HG03175 (cell line): ENCODE data around the gene OTOGL.
"Not testable (repeated sequence)": the region's sequence is repeated elsewhere in the genome, so short reads cannot be mapped to it uniquely, and the experiment has no call there.

Experiments
- ATAC-seq: cut with Tn5 transposase; IDR thresholded peaks from one replicate; pipeline ENCODE4 v1.9.1; 2021; ENCODE audit warnings: mild to moderate bottlenecking, moderate library complexity; ENCODE audit not compliant: unreplicated experiment

OTOGL gene

GRCh38 chr12:80272387-80272915, 173.1 kb downstream of the OTOGL start:
- no peak for ATAC-seq

DNA sequence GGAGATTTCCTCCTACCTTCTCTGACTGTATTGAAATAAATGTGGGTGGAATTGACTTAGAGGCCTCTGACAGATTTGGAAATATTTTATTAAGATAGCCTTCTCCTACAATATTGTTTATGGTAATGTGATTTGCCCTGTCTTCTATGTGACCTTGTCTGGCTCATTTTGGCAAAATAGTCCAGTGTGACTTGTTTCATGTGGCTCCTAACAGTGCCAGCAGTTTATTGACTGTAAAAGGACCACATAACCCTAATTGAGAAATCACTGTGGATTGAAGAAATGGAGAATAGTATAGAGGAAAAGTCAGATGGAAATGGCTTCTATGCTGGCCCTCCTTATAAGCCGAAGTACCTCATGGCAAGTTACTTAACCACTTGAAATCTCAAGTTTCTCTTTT, 173.8 kb downstream of the OTOGL start:
- no peak for ATAC-seq

GRCh38 chr12:80277732-80278131, 178.4 kb downstream of the OTOGL start:
- no peak for ATAC-seq

- ATAC-seq: no peak
Measured at GRCh38 chr12:80282226-80282625, 182.9 kb downstream of the OTOGL start.

DNA sequence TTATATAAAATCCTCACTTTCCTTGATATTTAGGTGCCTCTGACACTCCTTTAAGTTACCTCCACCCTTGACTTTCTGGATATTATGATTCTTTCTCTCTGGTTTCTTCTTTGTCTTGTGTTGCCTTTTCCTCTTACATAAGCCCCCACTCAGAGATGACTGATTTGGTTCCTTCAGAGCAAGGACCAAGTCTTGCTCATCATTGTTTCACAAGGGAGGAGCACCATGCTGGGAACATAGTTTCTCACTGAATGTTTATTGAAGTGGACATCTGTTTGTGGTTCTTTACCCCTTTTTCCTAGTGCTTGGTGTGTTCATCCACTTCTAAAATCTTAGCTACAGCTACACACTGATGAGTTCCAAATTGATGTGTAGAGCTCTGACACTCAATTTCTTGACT, 183.4 kb downstream of the OTOGL start:
- no peak for ATAC-seq

DNA sequence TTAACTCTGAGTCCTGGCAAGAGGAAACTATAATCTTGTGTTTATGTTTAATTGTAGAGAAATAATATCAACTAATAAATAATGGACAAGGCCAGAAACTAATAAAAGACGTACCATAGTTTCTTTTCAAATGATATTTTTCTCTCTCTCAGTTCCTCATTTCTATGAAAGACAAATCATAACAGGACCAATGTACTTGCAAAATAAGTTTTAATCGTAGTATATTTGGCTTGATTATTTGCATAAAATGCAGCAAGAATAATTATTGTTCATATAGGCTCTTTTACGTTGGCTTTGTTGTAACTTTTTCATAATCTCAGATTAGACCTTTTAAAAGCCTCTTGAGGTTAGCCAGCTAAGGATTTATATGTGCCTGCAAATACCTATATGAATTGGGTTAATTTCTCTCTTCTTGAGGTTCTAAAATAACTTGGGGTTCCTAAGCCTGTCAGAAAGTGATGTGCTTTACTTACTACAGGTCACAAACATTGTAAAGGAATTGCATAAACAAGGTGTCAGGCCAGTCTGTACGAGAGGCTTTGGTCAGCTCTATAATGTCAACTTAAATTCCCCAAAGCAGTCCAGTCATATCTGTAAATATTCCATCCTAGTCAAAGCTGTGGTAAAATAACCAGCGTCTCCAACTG, 191.9 kb downstream of the OTOGL start:
- peak; percentile 74 for ATAC-seq

DNA sequence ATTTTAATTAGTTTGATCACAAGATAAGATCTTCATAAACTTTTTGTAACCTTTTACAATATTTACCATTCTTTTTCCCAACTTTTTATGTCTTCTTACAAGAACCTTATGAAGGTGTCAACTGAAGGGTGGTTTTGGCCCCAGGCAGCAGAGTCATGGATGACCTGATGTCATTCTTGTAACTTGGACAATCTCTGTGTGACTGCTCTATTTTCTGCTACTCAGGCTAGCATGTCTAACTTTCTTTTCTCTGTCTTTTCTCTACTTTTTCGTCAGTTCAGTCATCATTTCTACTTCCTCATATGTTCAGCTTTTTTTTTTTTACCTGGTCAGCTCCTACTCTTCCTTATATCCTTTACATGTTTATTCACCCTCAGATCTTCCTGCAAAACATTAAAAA, 194.0 kb downstream of the OTOGL start:
- ATAC-seq: peak; percentile 49

DNA sequence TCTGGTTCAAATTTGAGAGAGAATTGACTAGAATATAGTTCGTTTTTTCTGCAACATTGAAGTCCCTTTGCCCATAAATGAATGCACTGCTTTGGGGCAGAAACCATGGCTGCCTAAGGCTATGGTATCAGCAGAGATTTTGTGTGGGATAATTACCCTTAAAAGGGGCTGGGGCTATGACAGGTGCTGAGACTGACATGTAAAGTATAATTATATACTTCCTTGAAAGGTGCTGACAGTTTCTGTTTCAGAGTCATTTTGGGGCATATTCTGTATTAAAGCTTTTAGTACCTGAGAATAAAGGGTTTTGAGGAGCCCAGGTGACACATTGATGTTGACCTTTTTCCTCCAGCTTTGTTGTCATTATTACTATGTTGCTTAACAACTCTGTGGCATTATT, 194.4 kb downstream of the OTOGL start:
- peak; percentile 74 for ATAC-seq

GRCh38 chr12:80299219-80299618, 199.9 kb downstream of the OTOGL start:
- no peak for ATAC-seq

GRCh38 chr12:80299976-80300375, 200.6 kb downstream of the OTOGL start:
- peak; percentile 77 for ATAC-seq

DNA sequence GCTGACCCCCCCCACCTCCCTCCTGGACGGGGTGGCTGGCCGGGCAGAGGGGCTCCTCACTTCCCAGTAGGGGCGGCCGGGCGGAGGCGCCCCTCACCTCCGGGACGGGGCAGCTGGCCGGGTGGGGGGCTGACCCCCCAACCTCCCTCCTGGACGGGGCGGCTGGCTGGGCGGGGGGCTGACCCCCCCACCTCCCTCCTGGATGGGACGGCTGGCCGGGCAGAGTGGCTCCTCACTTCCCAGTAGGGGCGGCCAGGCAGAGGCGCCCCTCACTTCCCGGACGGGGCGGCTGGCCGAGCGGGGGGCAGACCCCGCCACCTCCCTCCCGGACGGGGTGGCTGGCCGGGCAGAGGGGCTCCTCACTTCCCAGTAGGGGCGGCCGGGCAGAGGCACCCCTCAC, 208.1 kb downstream of the OTOGL start:
- ATAC-seq: not testable (repeated sequence)

GRCh38 chr12:80313209-80313608, 213.9 kb downstream of the OTOGL start:
- no peak for ATAC-seq

DNA sequence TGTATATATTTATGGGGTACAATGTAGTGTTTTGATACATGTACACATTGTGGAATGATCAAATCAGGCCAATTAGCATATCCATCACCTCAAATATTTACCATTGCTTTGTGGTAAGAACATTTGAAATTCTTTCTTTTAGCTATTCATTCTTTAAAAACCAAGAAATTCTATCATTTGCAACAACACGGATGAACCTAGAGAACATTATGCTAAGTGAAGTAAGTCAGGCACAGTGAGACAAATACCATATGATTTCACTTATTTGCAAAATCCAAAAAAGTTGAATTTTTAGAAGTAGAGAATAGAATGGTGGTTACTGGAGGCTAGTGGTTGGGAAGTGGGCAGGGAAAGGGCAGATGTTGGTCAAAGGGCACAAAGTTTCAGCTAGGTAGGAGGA, 215.4 kb downstream of the OTOGL start:
- ATAC-seq: no peak

GRCh38 chr12:80316222-80316621, 216.9 kb downstream of the OTOGL start:
- ATAC-seq: no peak

DNA sequence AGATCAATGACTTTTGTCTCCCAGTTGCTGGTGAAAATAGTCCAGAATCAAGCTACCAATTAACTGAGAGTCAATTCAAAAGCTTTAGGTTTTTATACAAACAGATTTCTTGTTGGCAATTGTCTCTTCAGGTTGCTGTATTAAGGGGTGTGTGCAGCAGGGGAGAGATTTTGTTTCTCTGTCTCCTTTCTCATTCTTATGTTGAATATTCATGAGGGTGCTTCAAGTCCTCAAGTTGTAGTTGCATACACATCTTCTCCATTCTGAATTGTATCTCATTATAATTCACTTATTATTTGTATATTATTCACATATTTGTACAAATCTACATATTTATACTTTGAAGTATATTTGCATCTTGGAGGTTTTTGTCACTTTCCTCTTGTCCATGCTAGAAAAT, 218.0 kb downstream of the OTOGL start:
- ATAC-seq: no peak

DNA sequence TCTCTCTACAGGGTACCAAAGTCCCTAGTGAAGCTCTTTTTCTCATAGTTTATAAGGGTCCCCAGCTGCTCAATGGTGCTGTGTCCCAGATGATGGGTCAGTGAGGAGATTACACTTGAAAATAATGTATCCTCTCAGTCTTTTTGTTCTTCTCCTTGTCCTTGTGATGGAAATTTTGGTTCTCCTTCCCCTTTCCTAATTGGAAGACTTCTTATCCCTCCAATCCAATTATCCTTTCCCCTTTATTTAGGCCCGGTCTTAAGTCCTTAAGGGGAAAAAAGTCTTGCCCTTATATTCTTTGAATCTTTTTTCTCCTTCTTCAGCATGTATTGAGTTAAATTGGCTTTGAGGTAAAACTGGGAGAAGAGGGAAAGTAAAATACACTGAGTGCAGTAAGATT, 218.6 kb downstream of the OTOGL start:
- ATAC-seq: no peak

GRCh38 chr12:80320121-80320678, 220.9 kb downstream of the OTOGL start:
- no peak for ATAC-seq

- no peak for ATAC-seq
Measured at GRCh38 chr12:80321653-80322052, 222.3 kb downstream of the OTOGL start.

- ATAC-seq: no peak
Measured at GRCh38 chr12:80325167-80325959, 226.0 kb downstream of the OTOGL start.

DNA sequence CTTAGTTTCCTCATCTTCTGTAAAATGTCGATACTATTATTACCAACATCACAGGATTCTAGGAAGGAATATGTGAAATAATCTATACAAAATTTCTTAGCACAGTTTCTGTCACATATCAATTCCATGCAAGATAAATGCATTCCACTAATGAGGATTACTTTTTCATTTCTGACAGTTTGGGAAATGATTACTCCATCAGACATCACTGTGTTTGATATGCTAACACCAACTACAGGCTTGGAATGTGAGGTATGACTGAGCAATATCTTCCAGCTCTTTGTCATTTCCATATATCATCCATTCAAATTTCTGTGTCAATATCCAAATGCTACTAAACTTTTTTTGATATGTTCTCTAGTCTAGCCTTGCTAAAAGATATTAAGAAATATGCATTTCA, 233.5 kb downstream of the OTOGL start:
- ATAC-seq: no peak

GRCh38 chr12:80352474-80352873, 253.1 kb downstream of the OTOGL start:
- no peak for ATAC-seq

DNA sequence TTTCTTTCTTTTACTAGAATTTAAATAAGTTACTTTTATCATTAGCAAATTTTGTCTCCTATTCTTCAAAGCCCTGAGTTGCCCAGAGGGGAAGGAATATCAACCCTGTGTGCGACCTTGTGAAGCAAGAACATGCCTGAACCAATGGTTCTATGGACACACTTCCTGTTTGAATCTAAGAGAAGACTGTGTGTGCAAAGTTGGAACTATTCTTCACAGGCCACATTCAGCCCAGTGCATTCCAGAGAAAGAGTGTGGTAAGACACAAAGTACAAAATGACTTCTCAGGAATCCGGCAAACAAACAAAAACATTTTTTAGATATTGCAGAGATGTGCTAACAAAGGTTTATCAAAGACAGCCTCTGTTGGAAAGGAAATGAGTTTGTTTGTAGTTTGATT, 253.9 kb downstream of the OTOGL start:
- ATAC-seq: no peak
